Ovary (tissue), 3 donors: ENCODE measurements around the gene MBP.
A peak's percentile ranks its signal among the peaks of the same experiment; 100 is the strongest.

Experiments used
- EP300 ChIP-seq: sonication (generic); formaldehyde crosslinking; IDR thresholded peaks from one replicate; pipeline ENCODE4 v1.6.1; 2017; ENCODE audit warnings: antibody characterized with exemption
- POLR2A ChIP-seq: fragments of 450-650 bp; IDR thresholded peaks from one replicate; pipeline ENCODE4 v1.6.1; 2017; ENCODE audit warnings: antibody characterized with exemption, mild to moderate bottlenecking, moderate library complexity
- TF ChIP-seq, protein P1 (sequence below), 3 donors: fragments of 450-650 bp in 2 of 3; fragments of 200-600 bp in 1 of 3; IDR thresholded peaks; one replicate each; pipeline versions ENCODE4 v1.5.1 to v1.8.0; 2016 to 2022; ENCODE audit warnings: antibody characterized with exemption in 3 of 3, mild to moderate bottlenecking in 1 of 3
- donor health status: DM: no; HTN: no; CAD: no.

DNA sequence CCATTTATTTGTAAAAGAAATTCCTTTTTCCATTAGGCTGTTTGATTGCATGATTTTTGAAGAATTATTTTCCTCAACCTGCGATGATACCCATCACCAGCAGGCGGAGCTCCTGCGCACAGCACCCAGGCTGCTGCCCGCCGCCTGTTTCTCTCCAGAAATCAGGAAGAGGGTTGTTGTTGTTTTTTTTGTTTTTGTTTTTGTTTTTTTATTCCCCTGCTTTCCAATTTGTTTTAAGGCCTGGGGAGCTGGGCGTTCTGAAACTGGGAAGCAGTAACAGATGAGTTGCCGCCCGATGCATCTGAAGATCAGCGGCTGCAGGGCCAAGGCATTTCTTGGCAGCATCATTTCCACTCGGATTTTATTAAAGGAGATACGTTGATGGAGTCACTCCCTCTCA, 132.1 kb downstream of the MBP start:
- TF ChIP-seq, protein P1, sequence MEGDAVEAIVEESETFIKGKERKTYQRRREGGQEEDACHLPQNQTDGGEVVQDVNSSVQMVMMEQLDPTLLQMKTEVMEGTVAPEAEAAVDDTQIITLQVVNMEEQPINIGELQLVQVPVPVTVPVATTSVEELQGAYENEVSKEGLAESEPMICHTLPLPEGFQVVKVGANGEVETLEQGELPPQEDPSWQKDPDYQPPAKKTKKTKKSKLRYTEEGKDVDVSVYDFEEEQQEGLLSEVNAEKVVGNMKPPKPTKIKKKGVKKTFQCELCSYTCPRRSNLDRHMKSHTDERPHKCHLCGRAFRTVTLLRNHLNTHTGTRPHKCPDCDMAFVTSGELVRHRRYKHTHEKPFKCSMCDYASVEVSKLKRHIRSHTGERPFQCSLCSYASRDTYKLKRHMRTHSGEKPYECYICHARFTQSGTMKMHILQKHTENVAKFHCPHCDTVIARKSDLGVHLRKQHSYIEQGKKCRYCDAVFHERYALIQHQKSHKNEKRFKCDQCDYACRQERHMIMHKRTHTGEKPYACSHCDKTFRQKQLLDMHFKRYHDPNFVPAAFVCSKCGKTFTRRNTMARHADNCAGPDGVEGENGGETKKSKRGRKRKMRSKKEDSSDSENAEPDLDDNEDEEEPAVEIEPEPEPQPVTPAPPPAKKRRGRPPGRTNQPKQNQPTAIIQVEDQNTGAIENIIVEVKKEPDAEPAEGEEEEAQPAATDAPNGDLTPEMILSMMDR (IDR thresholded peaks at IDR 0.05): peak; percentile 82 to 97 (median 88)
- TF ChIP-seq POLR2A (no peak), EP300 (no peak)
